K562 (cell line): ENCODE results near the gene ZSCAN26. TPM values are rescaled to one million over a fixed set of nuclear protein-coding genes. Genes with fewer than 3 reads are reported as not detected.

ENCODE experiments used
- ATAC-seq: fragments of 200-7000 bp; cut with Tn5 transposase; 3 replicates; pipeline ENCODE4 v1.9.1; 2020; ENCODE audit warnings: moderate library complexity
- BruUV-seq: library from RNA; stranded (reverse); fragments of 400-500 nt; replicated peaks from 2 replicates; lab custom pipeline; 2021; lab: Mats Ljungman, UMichigan
- CTCF ChIA-PET: fragments of 300-600 bp; formaldehyde crosslinking; extraction: SDS; loops from one replicate; lab custom pipeline; 2021; ENCODE audit warnings: low intra/inter-chr PET ratio; lab: Yijun Ruan, JAX
- POLR2A ChIA-PET: fragments of 300-600, 350-650 bp; sonication (Branson Sonifier 250); formaldehyde crosslinking; extraction: SDS; loops from one replicate; lab custom pipeline; 2021; ENCODE audit warnings: antibody characterized with exemption, inconsistent platforms; lab: Yijun Ruan, JAX
- DNase-seq, 4 experiments: peaks; one replicate each; pipeline versions ENCODE4 v3.0.0 to v3.0.0-alpha.2; 2011 to 2018; ENCODE audit warnings: low spot score in 3 of 4, mixed read lengths in 3 of 4; ENCODE audit errors: extremely low read depth in 1 of 4
- FAIRE-seq: peaks from 2 replicates; lab custom pipeline; 2011; peaks lifted over from hg19 to GRCh38; lab: Jason Lieb, UNC
- H2AFZ ChIP-seq: 2 replicates; pipeline ENCODE4 v1.6.0; 2011; ENCODE audit warnings: low read depth, low read length, control low read depth, inconsistent platforms
- H3K27ac ChIP-seq: fragments of 200-600 bp; 3 replicates; pipeline ENCODE4 v1.8.0; 2011; ENCODE audit warnings: low read depth, mild to moderate bottlenecking, control low read depth, inconsistent platforms, low read length, moderate library complexity, mixed read lengths; ENCODE audit errors: extremely low read depth
- H3K27me3 ChIP-seq, 2 experiments: fragments of 300-600 bp in 1 of 2; 2 replicates in 1 of 2; 3 replicates in 1 of 2; pipeline versions ENCODE4 v1.6.0 to v1.8.0; 2011; ENCODE audit warnings: inconsistent platforms in 2 of 2, low read length in 2 of 2, mild to moderate bottlenecking in 1 of 2, mixed read lengths in 1 of 2, moderate library complexity in 1 of 2; ENCODE audit not compliant: control insufficient read depth in 2 of 2, insufficient read depth in 2 of 2
- H3K36me3 ChIP-seq: fragments of 300-600 bp; 3 replicates; pipeline ENCODE4 v1.8.0; 2011; ENCODE audit warnings: mild to moderate bottlenecking, low read length, inconsistent platforms; ENCODE audit not compliant: control insufficient read depth, insufficient read depth
- H3K4me1 ChIP-seq, 2 experiments: fragments of 200-600 bp in 1 of 2; replicated peaks in 1 of 2; 2 replicates in 1 of 2; 3 replicates in 1 of 2; pipeline versions ENCODE4 v1.5.1 to v1.8.0; 2011; ENCODE audit warnings: inconsistent platforms in 2 of 2, low read length in 2 of 2, mild to moderate bottlenecking in 1 of 2, mixed read lengths in 1 of 2, moderate library complexity in 1 of 2; ENCODE audit not compliant: control insufficient read depth in 2 of 2, insufficient read depth in 2 of 2
- H3K4me2 ChIP-seq: 2 replicates; pipeline ENCODE4 v1.6.1; 2011; ENCODE audit warnings: low read length, control low read depth, inconsistent platforms, mixed read lengths; ENCODE audit not compliant: insufficient read depth
- H3K4me3 ChIP-seq: fragments of 200-600 bp; sonication (generic), shearing (Covaris generic); 2 replicates; pipeline ENCODE4 v1.5.1; 2016; ENCODE audit warnings: control low read depth, inconsistent platforms
- H3K79me2 ChIP-seq: fragments of 200-600 bp; 3 replicates; pipeline ENCODE4 v1.8.0; 2011; ENCODE audit warnings: low read length, inconsistent platforms; ENCODE audit not compliant: control insufficient read depth, insufficient read depth
- H3K9ac ChIP-seq, 2 experiments: 2 replicates each; pipeline versions ENCODE4 v1.6.0 to v1.6.1; 2011; ENCODE audit warnings: low read depth in 2 of 2, low read length in 2 of 2, control low read depth in 1 of 2, inconsistent platforms in 1 of 2, mild to moderate bottlenecking in 1 of 2, mixed read lengths in 1 of 2; ENCODE audit not compliant: insufficient read depth in 1 of 2
- H3K9me1 ChIP-seq: one replicate; pipeline ENCODE4 v1.6.0; 2011; ENCODE audit warnings: inconsistent platforms, mild to moderate bottlenecking, low read length, moderate library complexity; ENCODE audit not compliant: control insufficient read depth, insufficient read depth
- H3K9me3 ChIP-seq: replicated peaks from 2 replicates; pipeline ENCODE4 v1.5.1; 2011; ENCODE audit warnings: low read depth, low read length, inconsistent platforms; ENCODE audit not compliant: control insufficient read depth, insufficient read depth
- H4K20me1 ChIP-seq: replicated peaks from 2 replicates; pipeline ENCODE4 v1.6.1; 2011; ENCODE audit warnings: low read length, inconsistent platforms, mixed read lengths; ENCODE audit not compliant: control insufficient read depth, insufficient read depth
- KLF13 ChIP-seq: fragments of 450-650 bp; IDR thresholded peaks from 2 replicates; pipeline ENCODE4 v1.6.1; 2016; ENCODE audit warnings: missing genetic modification characterization, low read depth, mild to moderate bottlenecking, missing compliant biosample characterization, moderate library complexity, borderline replicate concordance
- MEIS2 ChIP-seq: fragments of 450-650 bp; IDR thresholded peaks from 2 replicates; pipeline ENCODE4 v1.6.1; 2014; ENCODE audit warnings: mild to moderate bottlenecking; ENCODE audit not compliant: partially characterized antibody
- SLC30A9 ChIP-seq: fragments of 250-450 bp; sonication (Bioruptor Pico); IDR thresholded peaks from 2 replicates; pipeline ENCODE4 v1.8.0; 2022; ENCODE audit warnings: mild to moderate bottlenecking, moderate library complexity
- TEAD4 ChIP-seq, 2 experiments: sonication (generic) in 1 of 2; formaldehyde crosslinking in 1 of 2; IDR thresholded peaks; 2 replicates each; pipeline versions ENCODE4 v1.6.1 to v1.8.0; 2012 to 2022; ENCODE audit warnings: borderline replicate concordance in 1 of 2, inconsistent platforms in 1 of 2, low read length in 1 of 2, mild to moderate bottlenecking in 1 of 2, missing genetic modification reagents in 1 of 2
- ZBTB34 ChIP-seq: fragments of 250-450 bp; sonication (Bioruptor Pico); IDR thresholded peaks from 2 replicates; pipeline ENCODE4 v1.8.0; 2021; ENCODE audit warnings: mild to moderate bottlenecking, moderate library complexity
- ZNF280B ChIP-seq: fragments of 250-450 bp; sonication (Bioruptor Pico); IDR thresholded peaks from 2 replicates; pipeline ENCODE4 v1.5.1; 2021; ENCODE audit warnings: mild to moderate bottlenecking
- ZNF324 ChIP-seq: fragments of 250-450 bp; sonication (Bioruptor Pico); IDR thresholded peaks from 2 replicates; pipeline ENCODE4 v1.4.0; 2020; ENCODE audit warnings: mild to moderate bottlenecking
- in situ Hi-C: fragments of 300-500 bp; cut with MboI; formaldehyde crosslinking; loops from 4 replicates; pipeline ENCODE4 v1.15.0; 2018; ENCODE audit warnings: inconsistent platforms, mixed read lengths
- intact Hi-C: fragments of 100-400 bp; cut with micrococcal nuclease; formaldehyde crosslinking; loops from 2 replicates; pipeline ENCODE4 v1.14.2; 2022
- polyA plus RNA-seq, 8 experiments: library from polyadenylated mRNA; depleted of rRNA in 4 of 8; stranded (reverse) in 5 of 8; unstranded in 3 of 8; fragments of >200 nt; fragmentation: Nextera tagmentation in 2 of 8; fragmentation: Illumina TruSeq in 1 of 8; extraction: Ambion mirVana in 2 of 8; extraction: Trizol in 1 of 8; gene quantifications; 2 replicates each; pipeline versions ENCODE4 v1.2.1 to v1.2.3, GENCODE V29; 2011 to 2014; ENCODE audit warnings: inconsistent platforms in 1 of 8, missing spikeins in 1 of 8
- total RNA-seq, 7 experiments: library from RNA; depleted of rRNA in 6 of 7; stranded (reverse); fragments of >200 nt in 6 of 7; fragmentation: Illumina TruSeq in 2 of 7; extraction: Trizol in 2 of 7; gene quantifications; 2 replicates each; pipeline versions ENCODE4 v1.2.1 to v1.2.3, GENCODE V29; 2011 to 2021; ENCODE audit warnings: low replicate concordance in 1 of 7
- TF ChIP-seq, protein P1 (sequence below), 3 experiments: fragments of 200-800 bp in 1 of 3; fragments of 250-450 bp in 1 of 3; fragments of 450-650 bp in 1 of 3; sonication (Bioruptor Pico) in 1 of 3; sonication (Bioruptor generic) in 1 of 3; formaldehyde crosslinking in 1 of 3; IDR thresholded peaks; 2 replicates each; pipeline versions ENCODE4 v1.6.1 to v1.8.0; 2016 to 2022; ENCODE audit warnings: mild to moderate bottlenecking in 2 of 3, missing genetic modification characterization in 2 of 3, missing compliant biosample characterization in 1 of 3, moderate library complexity in 1 of 3

ZSCAN26 gene
- total and polyA plus RNA-seq, 9 of the 15 experiments (the other 6 are each of a cell fraction or from before 2014, with no cell fraction given): 5.9 to 14.2 (median 10.5) TPM

DNA sequence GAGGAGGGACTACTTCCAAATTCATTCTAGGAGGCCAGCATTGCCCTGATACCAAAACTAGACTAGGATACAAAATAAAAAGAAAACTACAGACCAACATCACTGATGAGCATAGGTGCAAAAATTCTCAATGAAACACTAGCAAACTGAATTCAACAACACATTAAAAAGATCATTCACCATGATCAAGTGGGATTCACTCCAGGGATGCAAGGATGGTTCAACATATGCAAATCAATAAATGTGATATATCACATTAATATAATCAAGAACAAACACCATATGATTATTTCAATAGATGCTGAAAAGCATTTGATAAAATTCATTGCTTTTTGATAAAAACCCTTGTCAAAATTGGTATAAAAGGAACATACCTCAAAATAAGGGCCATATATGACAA is 24.6 kb downstream of the ZSCAN26 start:
- Histone ChIP-seq H3K36me3 (peaks cover 24% of the 10 kb centered on the region; the same call in 2 of the 3 replicates), H3K4me3 (no peak overlapping the region), H3K9me1 (no peaks in the 10 kb centered on the region), H3K9me3 (no peaks in the 10 kb centered on the region; the same call in 1 of the 2 replicates), H3K79me2 (no peaks in the 10 kb centered on the region), H3K27me3 (no peaks in the 10 kb centered on the region), H3K27ac (no peak overlapping the region), H2AFZ (no peak overlapping the region), H3K4me2 (no peak overlapping the region), H3K9ac (no peak overlapping the region), H4K20me1 (no peaks in the 10 kb centered on the region), H3K4me1 (no peaks in the 10 kb centered on the region)
- intact Hi-C loops (no loop called here), in situ Hi-C loops (no loop called here)
- POLR2A ChIA-PET: interaction anchor here (0.6 kb wide), 1 partner anchor 39 kb away, joined by 3 read pairs; no protein-coding TSS in a partner anchor
- no peak for DNase-seq
- TF ChIP-seq ZNF324 (CRISPR knock-in tag): peak; percentile 93
- no peak for TF ChIP-seq ZBTB34 (CRISPR knock-in tag)
- no peak for TF ChIP-seq KLF13 (tag)
- TF ChIP-seq, protein P1, sequence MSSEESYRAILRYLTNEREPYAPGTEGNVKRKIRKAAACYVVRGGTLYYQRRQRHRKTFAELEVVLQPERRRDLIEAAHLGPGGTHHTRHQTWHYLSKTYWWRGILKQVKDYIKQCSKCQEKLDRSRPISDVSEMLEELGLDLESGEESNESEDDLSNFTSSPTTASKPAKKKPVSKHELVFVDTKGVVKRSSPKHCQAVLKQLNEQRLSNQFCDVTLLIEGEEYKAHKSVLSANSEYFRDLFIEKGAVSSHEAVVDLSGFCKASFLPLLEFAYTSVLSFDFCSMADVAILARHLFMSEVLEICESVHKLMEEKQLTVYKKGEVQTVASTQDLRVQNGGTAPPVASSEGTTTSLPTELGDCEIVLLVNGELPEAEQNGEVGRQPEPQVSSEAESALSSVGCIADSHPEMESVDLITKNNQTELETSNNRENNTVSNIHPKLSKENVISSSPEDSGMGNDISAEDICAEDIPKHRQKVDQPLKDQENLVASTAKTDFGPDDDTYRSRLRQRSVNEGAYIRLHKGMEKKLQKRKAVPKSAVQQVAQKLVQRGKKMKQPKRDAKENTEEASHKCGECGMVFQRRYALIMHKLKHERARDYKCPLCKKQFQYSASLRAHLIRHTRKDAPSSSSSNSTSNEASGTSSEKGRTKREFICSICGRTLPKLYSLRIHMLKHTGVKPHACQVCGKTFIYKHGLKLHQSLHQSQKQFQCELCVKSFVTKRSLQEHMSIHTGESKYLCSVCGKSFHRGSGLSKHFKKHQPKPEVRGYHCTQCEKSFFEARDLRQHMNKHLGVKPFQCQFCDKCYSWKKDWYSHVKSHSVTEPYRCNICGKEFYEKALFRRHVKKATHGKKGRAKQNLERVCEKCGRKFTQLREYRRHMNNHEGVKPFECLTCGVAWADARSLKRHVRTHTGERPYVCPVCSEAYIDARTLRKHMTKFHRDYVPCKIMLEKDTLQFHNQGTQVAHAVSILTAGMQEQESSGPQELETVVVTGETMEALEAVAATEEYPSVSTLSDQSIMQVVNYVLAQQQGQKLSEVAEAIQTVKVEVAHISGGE (CRISPR knock-in tag; IDR thresholded peaks at IDR 0.05): no peak
- TF ChIP-seq TEAD4 (IDR thresholded peaks at IDR 0.05; ENCODE audit: low read length): no peak
- TF ChIP-seq TEAD4 (CRISPR knock-in tag; IDR thresholded peaks at IDR 0.05; ENCODE audit: borderline replicate concordance): no peak
- TF ChIP-seq MEIS2: peak; percentile 1
- no peak for TF ChIP-seq ZNF280B
- TF ChIP-seq SLC30A9 (CRISPR knock-in tag): no peak
- no peak for FAIRE-seq
- ATAC-seq: no peak
- CTCF ChIA-PET: interaction anchor here (0.7 kb wide), 1 partner anchor 726 kb away, joined by 5 read pairs; no protein-coding TSS in a partner anchor
- BruUV-seq: no TSS peak
